Neural progenitor cell (in vitro differentiated cells): ENCODE data around the gene CTSO. TPM values are rescaled to one million over a fixed set of nuclear protein-coding genes. Genes with fewer than 3 reads are reported as not detected.

Source experiments
- DNase-seq: peaks from one replicate; pipeline ENCODE4 v3.0.0-alpha.2; 2016; ENCODE audit warnings: low spot score
- H2AFZ ChIP-seq: fragments of 200-600 bp; sonication (generic); replicated peaks from 2 replicates; pipeline ENCODE4 v1.6.1; 2016; ENCODE audit warnings: antibody characterized with exemption
- H3F3A ChIP-seq: fragments of 200-600 bp; sonication (generic); 2 replicates; pipeline ENCODE4 v1.6.1; 2016; ENCODE audit warnings: antibody characterized with exemption, low read depth
- H3K27ac ChIP-seq: fragments of 200-600 bp; sonication (generic); 2 replicates; pipeline ENCODE4 v1.5.1; 2016; ENCODE audit warnings: mild to moderate bottlenecking
- H3K27me3 ChIP-seq: fragments of 200-600 bp; sonication (generic); 2 replicates; pipeline ENCODE4 v1.6.1; 2016; ENCODE audit warnings: mild to moderate bottlenecking, moderate library complexity
- H3K36me3 ChIP-seq: fragments of 200-600 bp; sonication (generic); 2 replicates; pipeline ENCODE4 v1.5.1; 2016
- H3K4me1 ChIP-seq: fragments of 200-600 bp; sonication (generic); 2 replicates; pipeline ENCODE4 v1.6.1; 2016; ENCODE audit warnings: mixed run types
- H3K4me2 ChIP-seq: fragments of 200-600 bp; sonication (generic); 2 replicates; pipeline ENCODE4 v1.6.1; 2016
- H3K4me3 ChIP-seq: fragments of 200-600 bp; sonication (generic); 2 replicates; pipeline ENCODE4 v1.5.1; 2016
- H3K79me2 ChIP-seq: fragments of 200-600 bp; sonication (generic); 2 replicates; pipeline ENCODE4 v1.6.1; 2016; ENCODE audit warnings: low read depth
- H3K9ac ChIP-seq: fragments of 200-600 bp; sonication (generic); 2 replicates; pipeline ENCODE4 v1.6.1; 2016
- H3K9me3 ChIP-seq: fragments of 200-600 bp; sonication (generic); 2 replicates; pipeline ENCODE4 v1.5.1; 2016; ENCODE audit warnings: low read depth
- H4K20me1 ChIP-seq: fragments of 200-600 bp; sonication (generic); 2 replicates; pipeline ENCODE4 v1.6.1; 2016; ENCODE audit warnings: low read depth
- H3K27ac Mint-ChIP-seq: 3 replicates; pipeline ENCODE4 v1.8.0; 2021; ENCODE audit warnings: mixed read lengths
- H3K27me3 Mint-ChIP-seq: 2 replicates; pipeline ENCODE4 v1.8.0; 2022; ENCODE audit warnings: low read depth, mild to moderate bottlenecking, inconsistent platforms, moderate library complexity, mixed read lengths; ENCODE audit not compliant: insufficient read depth
- H3K36me3 Mint-ChIP-seq: 3 replicates; pipeline ENCODE4 v1.8.0; 2021; ENCODE audit warnings: mixed read lengths
- H3K4me1 Mint-ChIP-seq: 3 replicates; pipeline ENCODE4 v1.8.0; 2021; ENCODE audit warnings: mixed read lengths
- H3K4me3 Mint-ChIP-seq: 3 replicates; pipeline ENCODE4 v1.8.0; 2021; ENCODE audit warnings: mild to moderate bottlenecking, moderate library complexity, mixed read lengths
- H3K9me3 Mint-ChIP-seq: 3 replicates; pipeline ENCODE4 v1.8.0; 2020; ENCODE audit warnings: mixed read lengths
- CTCF ChIP-seq: fragments of 200-600 bp; sonication (generic); IDR thresholded peaks from 2 replicates; pipeline ENCODE4 v1.5.1; 2017; ENCODE audit warnings: antibody characterized with exemption, mild to moderate bottlenecking
- EZH2 ChIP-seq: fragments of 200-600 bp; sonication (generic); IDR thresholded peaks from 2 replicates; pipeline ENCODE4 v1.6.1; 2017; ENCODE audit warnings: antibody characterized with exemption, mild to moderate bottlenecking, moderate library complexity
- EZH2phosphoT487 ChIP-seq: fragments of 200-600 bp; sonication (generic); IDR thresholded peaks from 2 replicates; pipeline ENCODE4 v1.6.1; 2017; ENCODE audit warnings: antibody characterized with exemption
- total RNA-seq: library from RNA; depleted of rRNA; stranded (reverse); fragments of >200 nt; gene quantifications from 2 replicates; pipeline ENCODE4 v1.2.3, GENCODE V29; 2015; ENCODE audit warnings: low replicate concordance

The CTSO gene
- total RNA-seq, 1 donor from 2014 or later = 3.2 TPM

DNA sequence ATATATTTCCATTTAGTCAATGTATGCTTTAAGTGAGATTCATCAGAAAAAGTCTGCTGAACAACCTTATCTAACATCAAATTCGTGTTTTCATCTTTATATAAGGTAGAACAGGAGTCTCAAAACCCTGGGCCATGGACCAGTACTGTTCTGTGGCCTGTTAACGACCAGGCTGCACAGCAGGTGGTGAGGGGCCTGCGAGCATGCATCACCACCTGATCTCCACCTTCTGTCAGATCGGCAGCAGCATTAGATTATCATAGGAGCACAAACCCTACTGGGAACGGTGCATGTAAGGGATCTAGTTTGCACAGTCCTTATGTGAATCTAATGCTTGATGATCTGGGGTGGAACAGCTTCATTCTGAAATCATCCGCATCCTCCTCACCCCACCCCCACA lies 3.2 kb downstream of the CTSO start:
- no peaks in the 10 kb centered on the region for H3K9me3 ChIP-seq
- no peak overlapping the region for H3K9ac ChIP-seq
- Mint-ChIP-seq H3K27ac (no peak overlapping the region), H3K4me1 (peaks cover 6% of the 10 kb centered on the region), H3K9me3 (peaks cover 2% of the 10 kb centered on the region), H3K36me3 (no peaks in the 10 kb centered on the region), H3K27me3 (no peaks in the 10 kb centered on the region), H3K4me3 (no peak overlapping the region)
- H3K27me3 ChIP-seq = no peaks in the 10 kb centered on the region
- no peaks in the 10 kb centered on the region for H3K4me1 ChIP-seq
- no peak for TF ChIP-seq CTCF
- H3F3A ChIP-seq = no peaks in the 10 kb centered on the region
- no peak overlapping the region for H3K4me2 ChIP-seq
- H3K79me2 ChIP-seq = no peaks in the 10 kb centered on the region
- H3K27ac ChIP-seq = no peak overlapping the region
- no peak overlapping the region for H3K4me3 ChIP-seq
- no peak overlapping the region for H2AFZ ChIP-seq
- peak; percentile 11 for DNase-seq
- no peaks in the 10 kb centered on the region for H4K20me1 ChIP-seq
- no peaks in the 10 kb centered on the region for H3K36me3 ChIP-seq

DNA sequence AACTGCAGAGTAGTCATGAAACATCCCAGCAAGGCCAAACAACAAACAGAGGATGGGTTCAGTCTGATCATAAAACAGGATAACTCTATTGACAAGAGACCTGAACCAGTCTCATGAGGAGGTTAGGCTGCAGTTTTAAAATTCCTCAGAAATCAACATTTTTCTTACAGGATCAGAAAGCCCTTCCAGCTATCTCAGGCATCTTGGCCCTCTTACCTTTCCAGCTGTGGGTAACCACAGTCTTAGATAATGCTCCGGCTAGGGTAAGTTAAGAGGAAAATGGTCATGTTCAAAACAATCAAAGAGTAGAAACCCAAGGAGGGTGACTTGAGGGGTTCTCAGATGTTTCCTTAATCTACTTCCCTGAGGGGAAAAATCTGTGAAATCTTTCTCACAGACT lies 5.1 kb downstream of the CTSO start:
- Mint-ChIP-seq H3K9me3 (no peaks in the 10 kb centered on the region), H3K27ac (no peak overlapping the region), H3K36me3 (no peaks in the 10 kb centered on the region), H3K27me3 (no peaks in the 10 kb centered on the region), H3K4me1 (peaks cover 4% of the 10 kb centered on the region), H3K4me3 (no peak overlapping the region)
- Histone ChIP-seq H4K20me1 (no peaks in the 10 kb centered on the region), H3K27me3 (no peaks in the 10 kb centered on the region), H3K9ac (no peak overlapping the region), H3K27ac (no peak overlapping the region), H3K4me2 (no peak overlapping the region), H3K4me1 (no peaks in the 10 kb centered on the region), H3K79me2 (no peaks in the 10 kb centered on the region), H2AFZ (peak overlapping the region; percentile 36), H3K9me3 (no peaks in the 10 kb centered on the region), H3F3A (no peaks in the 10 kb centered on the region), H3K36me3 (no peaks in the 10 kb centered on the region), H3K4me3 (no peak overlapping the region)
- no peak for DNase-seq
- no peak for TF ChIP-seq CTCF
- TF ChIP-seq EZH2phosphoT487 = no peak
- TF ChIP-seq EZH2 = no peak

DNA sequence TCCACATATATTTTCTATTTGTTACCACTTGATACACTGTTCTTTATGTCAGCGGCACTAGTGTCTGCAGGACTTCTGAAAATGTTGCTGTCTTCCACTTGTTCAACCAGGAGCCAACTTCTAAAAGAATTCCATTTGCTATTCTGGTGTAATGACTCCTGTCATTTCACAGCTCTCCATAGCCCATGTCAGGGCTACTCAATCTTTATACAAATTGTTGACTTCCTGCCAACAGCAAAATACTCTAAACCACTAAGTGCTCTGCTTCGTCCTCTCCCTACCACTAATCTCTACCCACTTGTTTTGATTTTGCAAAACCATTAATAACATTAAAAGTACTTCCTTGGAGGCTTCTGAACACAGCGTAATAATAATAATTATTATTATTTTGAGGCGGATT lies 7.2 kb downstream of the CTSO start:
- Histone ChIP-seq H3K4me3 (no peak overlapping the region), H3F3A (no peaks in the 10 kb centered on the region), H4K20me1 (no peaks in the 10 kb centered on the region), H3K9me3 (no peaks in the 10 kb centered on the region), H3K4me1 (no peaks in the 10 kb centered on the region), H3K36me3 (no peaks in the 10 kb centered on the region), H3K27ac (no peak overlapping the region), H3K4me2 (no peak overlapping the region), H2AFZ (no peak overlapping the region), H3K27me3 (no peaks in the 10 kb centered on the region), H3K9ac (no peak overlapping the region), H3K79me2 (no peaks in the 10 kb centered on the region)
- H3K36me3 Mint-ChIP-seq = no peaks in the 10 kb centered on the region
- no peak overlapping the region for H3K4me3 Mint-ChIP-seq
- no peaks in the 10 kb centered on the region for H3K9me3 Mint-ChIP-seq
- no peak for TF ChIP-seq CTCF
- TF ChIP-seq EZH2 = no peak
- TF ChIP-seq EZH2phosphoT487 = no peak
- no peak for DNase-seq
- H3K27ac Mint-ChIP-seq = no peak overlapping the region
- H3K27me3 Mint-ChIP-seq = no peaks in the 10 kb centered on the region
- H3K4me1 Mint-ChIP-seq = no peaks in the 10 kb centered on the region

DNA sequence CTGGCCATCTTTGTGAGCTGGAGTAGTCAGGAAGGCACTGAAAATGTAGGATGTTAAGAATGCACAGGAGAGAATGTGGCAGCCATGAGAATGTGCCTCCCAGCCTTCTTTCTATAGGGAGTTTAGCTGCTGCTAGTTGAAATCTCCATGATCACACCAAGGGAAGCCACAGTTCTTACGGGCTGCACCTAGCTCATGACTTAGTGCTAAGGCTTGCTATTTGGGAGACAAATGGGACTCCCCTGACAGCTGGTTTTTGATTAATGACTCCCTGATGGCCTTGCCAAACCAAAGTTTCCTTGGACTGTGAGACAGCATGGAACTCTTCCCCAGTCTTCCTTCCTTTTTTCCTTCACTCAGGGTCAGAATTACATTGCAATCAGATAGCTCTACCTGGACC lies 9.2 kb downstream of the CTSO start:
- Histone ChIP-seq H4K20me1 (no peaks in the 10 kb centered on the region), H3K9me3 (no peaks in the 10 kb centered on the region), H2AFZ (no peak overlapping the region), H3K36me3 (no peaks in the 10 kb centered on the region), H3F3A (no peaks in the 10 kb centered on the region), H3K4me3 (no peak overlapping the region), H3K9ac (no peak overlapping the region), H3K4me2 (no peak overlapping the region), H3K27me3 (no peaks in the 10 kb centered on the region), H3K79me2 (no peaks in the 10 kb centered on the region), H3K27ac (no peak overlapping the region), H3K4me1 (no peaks in the 10 kb centered on the region)
- Mint-ChIP-seq H3K4me1 (no peaks in the 10 kb centered on the region), H3K36me3 (no peaks in the 10 kb centered on the region), H3K27ac (no peak overlapping the region), H3K9me3 (no peaks in the 10 kb centered on the region), H3K27me3 (no peaks in the 10 kb centered on the region), H3K4me3 (no peak overlapping the region)
- peak; percentile 4 for DNase-seq
- TF ChIP-seq CTCF (no peak), EZH2phosphoT487 (no peak), EZH2 (no peak)
